Measurements from ENCODE around the gene RGS9BP.
"Not testable (repeated sequence)": the region's sequence is repeated elsewhere in the genome, so short reads cannot be mapped to it uniquely, and the experiment has no call there.

Gene RGS9BP

DNA sequence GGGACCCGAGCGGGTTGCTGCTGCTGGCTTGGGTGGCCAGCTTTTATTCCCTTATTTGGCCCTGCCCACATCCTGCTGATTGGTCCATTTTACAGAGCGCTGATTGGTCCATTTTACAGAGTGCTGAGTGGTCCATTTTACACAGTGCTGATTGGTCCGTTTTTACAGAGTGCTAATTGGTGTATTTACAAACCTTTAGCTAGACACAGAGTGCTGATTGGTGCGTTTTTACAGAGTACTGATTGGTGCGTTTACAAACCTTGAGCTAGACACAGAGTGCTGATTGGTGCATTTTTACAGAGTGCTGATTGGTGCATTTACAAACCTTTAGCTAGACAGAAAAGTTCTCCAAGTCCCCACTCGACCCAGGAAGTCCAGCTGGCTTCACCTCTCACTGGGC lies 24.5 kb downstream of the RGS9BP start:
- DNase-seq, result not testable (repeated sequence)

DNA sequence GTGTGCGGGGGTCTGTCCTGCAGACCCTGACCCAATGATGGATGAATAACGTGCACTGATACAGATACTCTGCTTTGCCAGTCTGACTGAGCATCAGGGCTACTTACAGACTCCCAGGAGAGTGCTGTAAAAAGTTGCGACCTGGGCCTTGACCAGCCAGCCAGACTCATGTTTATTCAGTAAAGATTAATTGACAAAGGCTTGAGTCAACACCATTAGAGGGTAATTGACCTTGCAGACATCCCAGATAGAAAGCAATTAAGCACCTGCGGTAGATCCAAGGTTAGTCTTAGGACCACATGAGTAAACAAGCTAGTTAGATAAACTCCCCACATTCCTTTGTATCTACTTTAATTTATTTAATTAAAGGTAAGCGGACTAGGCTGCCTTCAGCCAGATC lies 26.4 kb downstream of the RGS9BP start:
- no peak for DNase-seq

DNA sequence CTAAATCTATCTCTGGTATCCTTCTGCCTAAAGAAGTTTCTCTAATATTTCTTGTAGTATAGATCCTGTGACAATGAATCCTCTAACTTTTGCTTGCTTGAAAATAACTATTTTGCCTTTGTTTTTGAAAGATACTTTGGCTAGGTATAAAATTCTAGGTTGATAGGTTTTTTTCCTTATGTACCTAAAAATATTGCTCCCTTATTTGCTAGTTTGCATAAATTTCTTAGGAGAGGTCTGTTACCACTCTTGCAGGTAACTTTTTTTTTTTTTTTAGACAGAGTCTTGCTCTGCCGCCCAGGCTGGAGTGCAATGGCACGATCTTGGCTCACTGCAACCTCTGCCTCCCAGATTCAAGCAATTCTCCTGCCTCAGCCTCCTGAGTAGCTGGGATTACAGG lies 28.4 kb downstream of the RGS9BP start:
- DNase-seq, result not testable (repeated sequence)

DNA sequence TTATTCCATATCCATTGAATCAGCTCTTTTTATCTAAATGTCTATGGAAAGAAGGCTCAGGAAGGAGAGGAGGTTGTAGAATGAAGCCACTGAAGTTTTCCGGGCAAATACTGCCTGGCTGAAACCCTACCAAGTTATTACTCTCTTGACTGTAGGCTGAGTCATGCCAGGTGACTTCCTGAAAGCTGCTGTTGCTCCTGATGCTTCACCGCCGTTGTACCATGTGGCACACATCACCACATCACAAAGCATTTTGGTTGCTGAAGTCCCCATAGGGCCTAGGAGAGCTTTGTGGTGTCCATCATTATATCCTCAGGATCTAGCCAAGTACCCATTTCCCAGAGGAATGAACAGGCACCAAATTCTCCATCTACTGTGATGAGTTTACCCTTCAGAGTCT lies 32.8 kb downstream of the RGS9BP start:
- DNase-seq, result no peak

DNA sequence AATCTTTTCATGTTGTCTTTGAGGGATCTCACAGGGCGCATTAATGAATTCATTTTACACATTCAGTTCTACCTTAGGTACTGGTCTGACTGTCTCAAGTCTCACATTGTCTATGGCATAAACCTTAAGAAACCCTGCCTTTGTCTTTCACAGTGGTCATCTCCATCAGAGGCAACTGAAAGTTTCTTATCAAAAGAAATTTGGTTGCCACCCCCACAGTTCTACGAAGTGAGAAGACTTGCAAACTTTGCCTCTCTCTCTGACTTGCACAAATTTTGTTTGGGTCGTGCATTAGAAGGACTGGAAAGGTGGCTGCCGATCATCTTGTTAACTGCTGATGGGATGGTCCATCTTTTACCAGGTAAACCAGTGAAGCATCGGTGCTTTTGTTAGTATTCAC lies 33.4 kb downstream of the RGS9BP start:
- DNase-seq, result no peak

DNA sequence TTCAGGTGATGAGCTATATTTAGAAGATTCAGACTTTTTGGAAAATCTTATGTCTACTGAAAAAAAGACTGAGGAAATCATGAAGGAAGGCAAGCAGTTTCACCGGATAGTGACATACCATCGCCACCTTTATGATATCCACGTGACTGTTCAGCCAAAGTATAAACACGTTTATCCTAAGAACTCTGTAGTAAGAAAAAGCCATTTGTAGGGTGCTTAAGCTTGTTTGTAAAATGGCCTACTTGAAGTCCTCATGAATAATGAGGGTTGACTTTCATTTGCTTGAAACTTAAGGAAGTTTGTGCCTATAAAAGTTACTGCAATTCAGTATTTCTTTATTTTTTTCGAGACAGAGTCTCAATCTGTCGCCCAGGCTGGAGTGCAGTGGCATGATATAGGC lies 36.1 kb downstream of the RGS9BP start:
- DNase-seq, result no peak

DNA sequence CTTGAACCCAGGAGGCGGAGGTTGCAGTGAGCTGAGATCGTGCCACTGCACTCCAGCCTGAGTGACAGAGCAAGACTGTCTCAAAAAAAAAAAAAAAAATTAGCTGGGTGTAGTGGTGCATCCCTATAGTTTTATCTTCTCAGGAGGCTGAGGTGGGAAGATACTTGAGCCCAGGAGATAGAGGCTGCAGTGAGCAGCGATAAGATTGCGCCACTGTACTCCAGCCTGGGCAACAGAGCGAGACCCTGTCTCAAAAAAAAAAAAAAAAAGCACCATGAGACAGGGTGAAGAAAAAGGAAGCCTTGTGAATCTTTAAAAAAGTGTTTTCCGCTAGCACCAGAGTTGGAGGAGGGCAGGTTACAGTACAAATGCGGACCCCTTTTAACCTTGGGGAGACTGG lies 40.6 kb downstream of the RGS9BP start:
- not testable (repeated sequence) for DNase-seq

DNA sequence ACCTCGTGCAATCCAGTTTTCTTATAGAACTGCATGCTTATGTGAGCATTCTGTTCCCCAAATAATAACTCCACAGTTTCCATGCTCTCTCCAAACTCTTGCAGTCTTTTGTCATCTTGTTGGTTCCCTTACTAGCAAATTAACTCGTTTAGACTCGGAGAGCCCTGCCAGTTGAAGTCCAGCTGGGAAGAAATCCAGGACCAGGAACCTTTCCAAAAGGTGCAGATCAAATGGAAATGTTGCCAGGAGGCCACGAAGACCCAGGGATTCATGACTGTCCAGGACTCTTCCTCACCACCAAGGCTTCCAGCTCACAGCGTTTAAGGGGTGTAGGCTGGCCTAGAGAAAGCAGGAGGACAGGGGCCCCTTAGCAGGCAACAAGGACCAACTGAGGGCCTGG lies 41.8 kb downstream of the RGS9BP start:
- no peak for DNase-seq

DNA sequence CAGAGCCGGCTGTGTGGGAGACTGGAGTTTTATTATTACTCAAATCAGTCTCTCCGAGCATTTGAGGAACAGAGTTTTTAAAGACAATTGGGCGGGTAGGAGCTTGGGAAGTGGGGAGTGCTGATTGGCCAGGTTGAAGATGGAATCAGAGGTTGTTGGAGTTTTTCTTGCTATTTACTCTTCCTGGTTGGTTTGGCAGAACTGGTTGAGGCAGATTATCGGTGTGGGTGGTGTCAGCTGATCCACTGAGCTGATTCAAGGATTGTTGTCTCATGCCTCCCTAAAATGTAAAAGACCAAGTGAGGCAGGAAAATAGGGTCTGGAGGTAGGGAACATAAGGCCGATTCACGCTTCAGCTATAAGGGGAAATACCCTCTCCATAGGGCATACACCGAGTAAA lies 42.6 kb downstream of the RGS9BP start:
- DNase-seq, result no peak

DNA sequence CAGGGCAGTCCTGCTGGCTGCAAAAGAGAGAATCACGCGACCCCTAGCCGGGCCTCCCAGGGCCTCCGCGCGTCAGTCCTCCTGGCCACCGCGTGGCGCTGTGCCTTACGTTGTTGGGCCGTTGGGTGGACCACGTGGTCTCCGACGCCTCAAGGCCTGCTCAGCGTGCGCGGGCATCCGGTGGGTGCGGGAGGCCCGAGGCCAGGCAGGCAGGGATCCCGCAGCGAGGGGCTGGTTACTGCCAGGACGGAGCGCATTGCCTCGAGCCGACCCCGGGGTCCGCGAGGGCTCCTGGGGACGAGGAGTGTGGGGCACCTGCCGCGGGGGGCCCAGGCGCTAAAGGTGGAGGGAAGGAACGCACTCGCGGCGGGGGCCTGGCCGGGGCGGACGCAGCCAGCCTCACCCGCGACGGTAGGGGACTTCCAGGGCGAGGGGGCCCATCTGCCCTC lies 44.0 kb downstream of the RGS9BP start, which contains the start of gene TDRD12:
Gene TDRD12 (plus strand): TSS at position 157 of the 449 bp plus-strand sequence. CDS start 306 bp downstream, outside the sequence.
- DNase-seq, result no peak

DNA sequence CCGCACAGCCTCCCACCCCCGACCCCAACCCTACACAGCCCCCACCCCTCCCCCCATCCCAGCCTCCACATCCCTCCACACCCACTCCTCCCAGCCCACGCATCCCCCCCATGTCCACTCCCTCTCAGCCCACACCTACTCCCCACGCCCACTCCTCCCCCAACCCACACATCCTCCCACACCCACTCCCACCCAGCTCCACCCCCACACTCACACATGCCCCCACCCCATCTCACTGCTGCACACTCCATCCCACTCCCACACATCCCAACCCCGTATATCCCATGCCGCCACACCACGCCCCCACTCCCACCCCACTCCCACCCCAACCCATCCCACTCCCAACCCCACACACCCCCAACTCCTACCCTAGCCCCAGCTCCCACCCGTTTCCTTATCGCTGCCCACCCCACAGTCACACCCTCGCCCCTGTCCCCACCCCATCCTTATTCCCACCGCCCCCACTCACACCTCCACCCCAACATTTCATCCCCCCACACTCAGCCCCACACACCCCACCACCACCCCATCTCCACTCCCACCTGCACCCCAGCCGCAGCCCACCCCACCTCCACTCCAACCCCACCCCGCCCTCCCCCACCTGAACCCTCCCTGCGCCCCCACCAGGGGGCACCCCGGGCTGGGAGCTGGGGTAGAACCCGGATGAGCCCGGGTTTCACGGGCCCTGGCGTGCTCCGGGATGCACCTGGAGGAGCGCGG lies 44.7 kb downstream of the RGS9BP start:
- no peak for DNase-seq

DNA sequence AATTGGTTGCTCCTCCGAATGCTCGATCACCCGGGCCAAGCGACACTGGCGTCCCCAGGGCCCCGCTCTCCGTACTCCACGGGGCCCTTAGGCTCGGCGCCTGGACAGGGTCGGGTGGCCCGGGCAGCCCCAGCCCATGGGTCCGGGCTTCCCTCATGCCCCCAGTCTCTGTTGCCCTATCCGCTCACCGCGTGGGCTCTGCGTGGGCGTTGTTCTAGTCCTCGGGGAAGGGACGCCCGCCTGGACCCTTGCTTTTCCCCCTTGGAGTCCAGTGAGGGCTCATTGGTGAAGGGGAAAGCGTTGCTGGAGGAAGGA lies 45.2 kb downstream of the RGS9BP start:
- DNase-seq, result no peak

Measured in NCI-H1694 treated with DMSO at 0.1 percent for 48 hours (cell line).